HepG2 (cell line): ENCODE results near the gene CCT3. TPM values are rescaled to one million over a fixed set of nuclear protein-coding genes. Genes with fewer than 3 reads are reported as not detected.
A peak's percentile ranks its signal among the peaks of the same experiment; 100 is the strongest.

Source experiments
- AGO2 ChIP-seq: fragments of 200-400 bp; formaldehyde crosslinking; optimal IDR thresholded peaks from 2 replicates; pipeline ENCODE3; 2017; ENCODE audit warnings: mild to moderate bottlenecking, low read depth, low read length, moderate library complexity
- CERS6 ChIP-seq: sonication (generic); formaldehyde crosslinking; IDR thresholded peaks from 2 replicates; pipeline ENCODE4 v1.5.0; 2020; ENCODE audit warnings: missing genetic modification reagents
- CHD4 ChIP-seq: fragments of 200-600 bp; sonication (generic); IDR thresholded peaks from 2 replicates; pipeline ENCODE4 v1.7.0; 2017; ENCODE audit warnings: mild to moderate bottlenecking, low read length, borderline replicate concordance
- CSRNP1 ChIP-seq: sonication (generic); formaldehyde crosslinking; IDR thresholded peaks from 2 replicates; pipeline ENCODE4 v1.8.1; 2023; ENCODE audit warnings: mild to moderate bottlenecking, missing genetic modification reagents
- CTCF ChIP-seq: sonication (generic); formaldehyde crosslinking; IDR thresholded peaks from 2 replicates; pipeline ENCODE4 v1.5.0; 2020; ENCODE audit warnings: mild to moderate bottlenecking, missing genetic modification reagents, moderate library complexity
- DDIT3 ChIP-seq: sonication (generic); formaldehyde crosslinking; IDR thresholded peaks from 2 replicates; pipeline ENCODE4 v1.4.0; 2020; ENCODE audit warnings: mild to moderate bottlenecking, missing genetic modification reagents
- GZF1 ChIP-seq: sonication (generic); formaldehyde crosslinking; IDR thresholded peaks from 2 replicates; pipeline ENCODE4 v1.5.1; 2020; ENCODE audit warnings: mild to moderate bottlenecking, missing genetic modification reagents
- IRX3 ChIP-seq: sonication (generic); formaldehyde crosslinking; IDR thresholded peaks from 2 replicates; pipeline ENCODE4 v1.8.1; 2023; ENCODE audit warnings: mild to moderate bottlenecking, low read depth, missing genetic modification reagents, borderline replicate concordance
- KLF12 ChIP-seq: sonication (generic); formaldehyde crosslinking; IDR thresholded peaks from 2 replicates; pipeline ENCODE4 v1.4.0; 2020; ENCODE audit warnings: missing genetic modification reagents, borderline replicate concordance
- KMT2B ChIP-seq: IDR thresholded peaks from 2 replicates; pipeline ENCODE4 v1.6.1; 2016; ENCODE audit warnings: missing genetic modification reagents, missing compliant biosample characterization
- LBX2 ChIP-seq: sonication (generic); formaldehyde crosslinking; IDR thresholded peaks from 2 replicates; pipeline ENCODE4 v1.5.0; 2020; ENCODE audit warnings: missing genetic modification reagents, mild to moderate bottlenecking, borderline replicate concordance
- MEIS2 ChIP-seq: sonication (generic); formaldehyde crosslinking; IDR thresholded peaks from 2 replicates; pipeline ENCODE4 v1.9.0; 2021; ENCODE audit warnings: mild to moderate bottlenecking, missing genetic modification reagents
- RARA ChIP-seq: IDR thresholded peaks from 2 replicates; pipeline ENCODE4 v1.6.1; 2016; ENCODE audit warnings: missing genetic modification reagents, missing compliant biosample characterization
- RFXAP ChIP-seq: sonication (generic); formaldehyde crosslinking; IDR thresholded peaks from 2 replicates; pipeline ENCODE4 v1.4.0; 2020; ENCODE audit warnings: missing genetic modification reagents, borderline replicate concordance
- TARDBP ChIP-seq: sonication (generic); formaldehyde crosslinking; IDR thresholded peaks from 2 replicates; pipeline ENCODE4 v1.8.0; 2022; ENCODE audit warnings: mild to moderate bottlenecking, missing genetic modification reagents
- TFAP4 ChIP-seq: sonication (generic); IDR thresholded peaks from 2 replicates; pipeline ENCODE4 v1.6.1; 2016; ENCODE audit warnings: low read depth, borderline replicate concordance
- ZHX1 ChIP-seq: sonication (generic); formaldehyde crosslinking; IDR thresholded peaks from 2 replicates; pipeline ENCODE4 v1.8.1; 2022; ENCODE audit warnings: low read depth, mild to moderate bottlenecking, missing genetic modification reagents
- ZNF343 ChIP-seq: sonication (generic); formaldehyde crosslinking; IDR thresholded peaks from 2 replicates; pipeline ENCODE4 v1.4.0; 2020; ENCODE audit warnings: mild to moderate bottlenecking, missing genetic modification reagents
- ZNF451 ChIP-seq: sonication (generic); formaldehyde crosslinking; IDR thresholded peaks from 2 replicates; pipeline ENCODE4 v1.5.0; 2020; ENCODE audit warnings: mild to moderate bottlenecking, missing genetic modification reagents
- ZNF557 ChIP-seq: sonication (generic); formaldehyde crosslinking; IDR thresholded peaks from 2 replicates; pipeline ENCODE4 v1.4.0; 2020; ENCODE audit warnings: missing genetic modification reagents
- ZNF784 ChIP-seq: sonication (generic); formaldehyde crosslinking; IDR thresholded peaks from 2 replicates; pipeline ENCODE4 v1.5.1; 2020; ENCODE audit warnings: missing genetic modification reagents, mild to moderate bottlenecking, borderline replicate concordance
- ZSCAN30 ChIP-seq: sonication (generic); formaldehyde crosslinking; IDR thresholded peaks from 2 replicates; pipeline ENCODE4 v1.5.0; 2020; ENCODE audit warnings: mild to moderate bottlenecking, missing genetic modification reagents
- polyA plus RNA-seq, 8 experiments: library from polyadenylated mRNA; depleted of rRNA in 3 of 8; stranded (reverse) in 7 of 8; unstranded in 1 of 8; fragments of >200 nt; fragmentation: Illumina TruSeq in 4 of 8; extraction: Trizol in 4 of 8; gene quantifications; 2 replicates each; pipeline versions ENCODE4 v1.2.1 to v1.2.3, GENCODE V29; 2011 to 2016; ENCODE audit warnings: low read depth in 4 of 8, missing spikeins in 1 of 8, mixed read lengths in 1 of 8; ENCODE audit not compliant: insufficient read depth in 1 of 8
- total RNA-seq, 5 experiments: library from RNA; depleted of rRNA; stranded (reverse); fragments of >200 nt; fragmentation: Illumina TruSeq; extraction: Trizol; gene quantifications; 2 replicates each; pipeline ENCODE4 v1.2.3, GENCODE V29; 2016; ENCODE audit warnings: low read depth in 1 of 5

Gene CCT3
- total and polyA plus RNA-seq, 2 of the 13 experiments (the other 11 are each of a cell fraction or from before 2014, with no cell fraction given) = 319 to 615 TPM

GRCh38 chr1:156337888-156338179 is 258 bp downstream of the CCT3 start (continued):
- no peak for TF ChIP-seq TFAP4
- TF ChIP-seq GZF1 = peak; percentile 23; the same call in 1 of the 2 replicates
- no peak for TF ChIP-seq ZSCAN30
- no peak for TF ChIP-seq RARA (CRISPR knock-in tag)
- TF ChIP-seq MEIS2 = no peak
- TF ChIP-seq DDIT3 (CRISPR knock-in tag) = no peak
- TF ChIP-seq ZNF557 (CRISPR knock-in tag) = no peak
- no peak for TF ChIP-seq CHD4
- TF ChIP-seq LBX2 (CRISPR knock-in tag) = no peak
- TF ChIP-seq CSRNP1 (CRISPR knock-in tag) = no peak
- TF ChIP-seq IRX3 (CRISPR knock-in tag) = no peak
- TF ChIP-seq TARDBP (CRISPR knock-in tag) = no peak
- no peak for TF ChIP-seq CERS6
- no peak for TF ChIP-seq ZHX1 (CRISPR knock-in tag)
- no peak for TF ChIP-seq KMT2B (CRISPR knock-in tag)
- TF ChIP-seq ZNF784 (CRISPR knock-in tag) = no peak
- no peak for TF ChIP-seq RFXAP (CRISPR knock-in tag)
- TF ChIP-seq KLF12 (CRISPR knock-in tag) = no peak
- peak; percentile 49 for TF ChIP-seq AGO2
- TF ChIP-seq ZNF451 (CRISPR knock-in tag) = no peak
- TF ChIP-seq CTCF (CRISPR knock-in tag) = no peak
- TF ChIP-seq ZNF343 (CRISPR knock-in tag) = no peak
